Measurements from ENCODE around the gene SMIM33.

SMIM33 gene

GRCh38 chr5:139443831-139444453, 26.9 kb upstream of the SMIM33 start:
- TF ChIP-seq FOXM1 (IDR thresholded peaks at IDR 0.05; ENCODE audit: borderline replicate concordance, low read depth) (no peak), USF1 (IDR thresholded peaks at IDR 0.05) (no peak), MAX (IDR thresholded peaks at IDR 0.05) (no peak), EP300 (IDR thresholded peaks at IDR 0.05; ENCODE audit: borderline replicate concordance) (no peak), TCF12 (IDR thresholded peaks at IDR 0.05; ENCODE audit: low read depth) (no peak), CEBPB (IDR thresholded peaks at IDR 0.05) (no peak), YY1 (IDR thresholded peaks at IDR 0.05; ENCODE audit: low read depth) (no peak), TAF1 (IDR thresholded peaks at IDR 0.05; ENCODE audit: low read depth) (no peak), RAD21 (IDR thresholded peaks at IDR 0.05; ENCODE audit: low read depth) (no peak)

GRCh38 chr5:139445325-139446170, 25.3 kb upstream of the SMIM33 start:
- no peak for TF ChIP-seq ZBTB7A (IDR thresholded peaks at IDR 0.05; ENCODE audit: low read depth)
- TF ChIP-seq RAD21 (IDR thresholded peaks at IDR 0.05; ENCODE audit: low read depth), result no peak
- TF ChIP-seq MAX (IDR thresholded peaks at IDR 0.05), result no peak
- TF ChIP-seq NFIC (IDR thresholded peaks at IDR 0.05), result no peak
- TF ChIP-seq CREB1 (IDR thresholded peaks at IDR 0.05; ENCODE audit: low read depth), result no peak
- TF ChIP-seq TEAD4 (IDR thresholded peaks at IDR 0.05), result no peak
- no peak for TF ChIP-seq YY1 (IDR thresholded peaks at IDR 0.05; ENCODE audit: low read depth)
- no peak for TF ChIP-seq TCF12 (IDR thresholded peaks at IDR 0.05; ENCODE audit: low read depth)
- TF ChIP-seq CEBPB (IDR thresholded peaks at IDR 0.05), result no peak
- no peak for TF ChIP-seq USF1 (IDR thresholded peaks at IDR 0.05)
- TF ChIP-seq TAF1 (IDR thresholded peaks at IDR 0.05; ENCODE audit: low read depth), result no peak
- TF ChIP-seq FOXM1 (IDR thresholded peaks at IDR 0.05; ENCODE audit: borderline replicate concordance, low read depth), result no peak
- no peak for TF ChIP-seq EP300 (IDR thresholded peaks at IDR 0.05; ENCODE audit: borderline replicate concordance)

GRCh38 chr5:139446956-139447779, 23.6 kb upstream of the SMIM33 start:
- TF ChIP-seq ZBTB7A (IDR thresholded peaks at IDR 0.05; ENCODE audit: low read depth) (no peak), CEBPB (IDR thresholded peaks at IDR 0.05) (no peak), TAF1 (IDR thresholded peaks at IDR 0.05; ENCODE audit: low read depth) (no peak), EGR1 (IDR thresholded peaks at IDR 0.05) (no peak), TEAD4 (IDR thresholded peaks at IDR 0.05) (no peak), YY1 (IDR thresholded peaks at IDR 0.05; ENCODE audit: low read depth) (no peak), TCF12 (IDR thresholded peaks at IDR 0.05; ENCODE audit: low read depth) (no peak), CREB1 (IDR thresholded peaks at IDR 0.05; ENCODE audit: low read depth) (no peak), REST (IDR thresholded peaks at IDR 0.05; ENCODE audit: low read depth) (no peak), MAX (IDR thresholded peaks at IDR 0.05) (no peak), RAD21 (IDR thresholded peaks at IDR 0.05; ENCODE audit: low read depth) (no peak), FOXM1 (IDR thresholded peaks at IDR 0.05; ENCODE audit: borderline replicate concordance, low read depth) (no peak), NFIC (IDR thresholded peaks at IDR 0.05) (no peak), EP300 (IDR thresholded peaks at IDR 0.05; ENCODE audit: borderline replicate concordance) (no peak), USF1 (IDR thresholded peaks at IDR 0.05) (no peak)

GRCh38 chr5:139451176-139451575, 19.6 kb upstream of the SMIM33 start:
- TF ChIP-seq NFIC (IDR thresholded peaks at IDR 0.05) (no peak), MAX (IDR thresholded peaks at IDR 0.05) (no peak), TAF1 (IDR thresholded peaks at IDR 0.05; ENCODE audit: low read depth) (no peak), CEBPB (IDR thresholded peaks at IDR 0.05) (no peak), RAD21 (IDR thresholded peaks at IDR 0.05; ENCODE audit: low read depth) (no peak), USF1 (IDR thresholded peaks at IDR 0.05) (no peak), CREB1 (IDR thresholded peaks at IDR 0.05; ENCODE audit: low read depth) (no peak)

Data from Ishikawa (cell line).